Measurements from ENCODE around the gene SERPINB1. TPM values are rescaled to one million over a fixed set of nuclear protein-coding genes. Genes with fewer than 3 reads are reported as not detected.

SERPINB1 gene
- total and polyA plus RNA-seq, 9 of the 15 experiments (the other 6 are each of a cell fraction or from before 2014, with no cell fraction given): 33.9 to 108 (median 63.8) TPM

DNA sequence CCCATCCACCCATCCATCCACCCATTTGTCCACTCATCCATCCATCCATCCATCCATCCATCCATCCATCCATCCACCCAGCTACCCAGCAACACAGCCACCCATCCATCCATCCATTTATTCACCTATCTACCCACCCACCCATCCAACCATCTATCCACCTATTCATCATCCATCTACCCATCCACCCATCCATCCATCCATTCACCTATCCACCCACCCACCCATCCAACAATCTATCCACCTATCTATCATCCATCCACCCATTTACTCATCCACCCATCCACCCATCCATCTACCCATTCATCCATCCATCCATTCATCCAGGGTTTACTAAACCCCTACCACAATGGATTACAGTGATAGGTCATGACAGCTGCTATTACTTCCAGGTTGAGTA, 7.4 kb downstream of the SERPINB1 start (continued):
- TF ChIP-seq, protein P1, sequence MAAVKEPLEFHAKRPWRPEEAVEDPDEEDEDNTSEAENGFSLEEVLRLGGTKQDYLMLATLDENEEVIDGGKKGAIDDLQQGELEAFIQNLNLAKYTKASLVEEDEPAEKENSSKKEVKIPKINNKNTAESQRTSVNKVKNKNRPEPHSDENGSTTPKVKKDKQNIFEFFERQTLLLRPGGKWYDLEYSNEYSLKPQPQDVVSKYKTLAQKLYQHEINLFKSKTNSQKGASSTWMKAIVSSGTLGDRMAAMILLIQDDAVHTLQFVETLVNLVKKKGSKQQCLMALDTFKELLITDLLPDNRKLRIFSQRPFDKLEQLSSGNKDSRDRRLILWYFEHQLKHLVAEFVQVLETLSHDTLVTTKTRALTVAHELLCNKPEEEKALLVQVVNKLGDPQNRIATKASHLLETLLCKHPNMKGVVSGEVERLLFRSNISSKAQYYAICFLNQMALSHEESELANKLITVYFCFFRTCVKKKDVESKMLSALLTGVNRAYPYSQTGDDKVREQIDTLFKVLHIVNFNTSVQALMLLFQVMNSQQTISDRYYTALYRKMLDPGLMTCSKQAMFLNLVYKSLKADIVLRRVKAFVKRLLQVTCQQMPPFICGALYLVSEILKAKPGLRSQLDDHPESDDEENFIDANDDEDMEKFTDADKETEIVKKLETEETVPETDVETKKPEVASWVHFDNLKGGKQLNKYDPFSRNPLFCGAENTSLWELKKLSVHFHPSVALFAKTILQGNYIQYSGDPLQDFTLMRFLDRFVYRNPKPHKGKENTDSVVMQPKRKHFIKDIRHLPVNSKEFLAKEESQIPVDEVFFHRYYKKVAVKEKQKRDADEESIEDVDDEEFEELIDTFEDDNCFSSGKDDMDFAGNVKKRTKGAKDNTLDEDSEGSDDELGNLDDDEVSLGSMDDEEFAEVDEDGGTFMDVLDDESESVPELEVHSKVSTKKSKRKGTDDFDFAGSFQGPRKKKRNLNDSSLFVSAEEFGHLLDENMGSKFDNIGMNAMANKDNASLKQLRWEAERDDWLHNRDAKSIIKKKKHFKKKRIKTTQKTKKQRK (IDR thresholded peaks at IDR 0.05; ENCODE audit: borderline replicate concordance, low read depth, low read length): no peak
- TF ChIP-seq, protein P2, sequence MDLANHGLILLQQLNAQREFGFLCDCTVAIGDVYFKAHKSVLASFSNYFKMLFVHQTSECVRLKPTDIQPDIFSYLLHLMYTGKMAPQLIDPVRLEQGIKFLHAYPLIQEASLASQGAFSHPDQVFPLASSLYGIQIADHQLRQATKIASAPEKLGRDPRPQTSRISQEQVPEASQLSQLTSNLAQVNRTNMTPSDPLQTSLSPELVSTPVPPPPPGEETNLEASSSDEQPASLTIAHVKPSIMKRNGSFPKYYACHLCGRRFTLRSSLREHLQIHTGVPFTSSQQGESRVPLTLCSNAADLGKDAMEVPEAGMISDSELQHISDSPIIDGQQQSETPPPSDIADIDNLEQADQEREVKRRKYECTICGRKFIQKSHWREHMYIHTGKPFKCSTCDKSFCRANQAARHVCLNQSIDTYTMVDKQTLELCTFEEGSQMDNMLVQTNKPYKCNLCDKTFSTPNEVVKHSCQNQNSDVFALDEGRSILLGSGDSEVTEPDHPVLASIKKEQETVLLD (IDR thresholded peaks at IDR 0.05): no peak
- TF ChIP-seq LEF1 (IDR thresholded peaks at IDR 0.05) (no peak), OTX1 (CRISPR knock-in tag; IDR thresholded peaks at IDR 0.05) (peak; percentile 71; the same call in 1 of the 2 replicates), DIDO1 (tag; IDR thresholded peaks at IDR 0.05; ENCODE audit: low read depth) (no peak), CBX5 (IDR thresholded peaks at IDR 0.05; ENCODE audit: borderline replicate concordance, low read depth) (no peak)
- TF ChIP-seq, protein P3, sequence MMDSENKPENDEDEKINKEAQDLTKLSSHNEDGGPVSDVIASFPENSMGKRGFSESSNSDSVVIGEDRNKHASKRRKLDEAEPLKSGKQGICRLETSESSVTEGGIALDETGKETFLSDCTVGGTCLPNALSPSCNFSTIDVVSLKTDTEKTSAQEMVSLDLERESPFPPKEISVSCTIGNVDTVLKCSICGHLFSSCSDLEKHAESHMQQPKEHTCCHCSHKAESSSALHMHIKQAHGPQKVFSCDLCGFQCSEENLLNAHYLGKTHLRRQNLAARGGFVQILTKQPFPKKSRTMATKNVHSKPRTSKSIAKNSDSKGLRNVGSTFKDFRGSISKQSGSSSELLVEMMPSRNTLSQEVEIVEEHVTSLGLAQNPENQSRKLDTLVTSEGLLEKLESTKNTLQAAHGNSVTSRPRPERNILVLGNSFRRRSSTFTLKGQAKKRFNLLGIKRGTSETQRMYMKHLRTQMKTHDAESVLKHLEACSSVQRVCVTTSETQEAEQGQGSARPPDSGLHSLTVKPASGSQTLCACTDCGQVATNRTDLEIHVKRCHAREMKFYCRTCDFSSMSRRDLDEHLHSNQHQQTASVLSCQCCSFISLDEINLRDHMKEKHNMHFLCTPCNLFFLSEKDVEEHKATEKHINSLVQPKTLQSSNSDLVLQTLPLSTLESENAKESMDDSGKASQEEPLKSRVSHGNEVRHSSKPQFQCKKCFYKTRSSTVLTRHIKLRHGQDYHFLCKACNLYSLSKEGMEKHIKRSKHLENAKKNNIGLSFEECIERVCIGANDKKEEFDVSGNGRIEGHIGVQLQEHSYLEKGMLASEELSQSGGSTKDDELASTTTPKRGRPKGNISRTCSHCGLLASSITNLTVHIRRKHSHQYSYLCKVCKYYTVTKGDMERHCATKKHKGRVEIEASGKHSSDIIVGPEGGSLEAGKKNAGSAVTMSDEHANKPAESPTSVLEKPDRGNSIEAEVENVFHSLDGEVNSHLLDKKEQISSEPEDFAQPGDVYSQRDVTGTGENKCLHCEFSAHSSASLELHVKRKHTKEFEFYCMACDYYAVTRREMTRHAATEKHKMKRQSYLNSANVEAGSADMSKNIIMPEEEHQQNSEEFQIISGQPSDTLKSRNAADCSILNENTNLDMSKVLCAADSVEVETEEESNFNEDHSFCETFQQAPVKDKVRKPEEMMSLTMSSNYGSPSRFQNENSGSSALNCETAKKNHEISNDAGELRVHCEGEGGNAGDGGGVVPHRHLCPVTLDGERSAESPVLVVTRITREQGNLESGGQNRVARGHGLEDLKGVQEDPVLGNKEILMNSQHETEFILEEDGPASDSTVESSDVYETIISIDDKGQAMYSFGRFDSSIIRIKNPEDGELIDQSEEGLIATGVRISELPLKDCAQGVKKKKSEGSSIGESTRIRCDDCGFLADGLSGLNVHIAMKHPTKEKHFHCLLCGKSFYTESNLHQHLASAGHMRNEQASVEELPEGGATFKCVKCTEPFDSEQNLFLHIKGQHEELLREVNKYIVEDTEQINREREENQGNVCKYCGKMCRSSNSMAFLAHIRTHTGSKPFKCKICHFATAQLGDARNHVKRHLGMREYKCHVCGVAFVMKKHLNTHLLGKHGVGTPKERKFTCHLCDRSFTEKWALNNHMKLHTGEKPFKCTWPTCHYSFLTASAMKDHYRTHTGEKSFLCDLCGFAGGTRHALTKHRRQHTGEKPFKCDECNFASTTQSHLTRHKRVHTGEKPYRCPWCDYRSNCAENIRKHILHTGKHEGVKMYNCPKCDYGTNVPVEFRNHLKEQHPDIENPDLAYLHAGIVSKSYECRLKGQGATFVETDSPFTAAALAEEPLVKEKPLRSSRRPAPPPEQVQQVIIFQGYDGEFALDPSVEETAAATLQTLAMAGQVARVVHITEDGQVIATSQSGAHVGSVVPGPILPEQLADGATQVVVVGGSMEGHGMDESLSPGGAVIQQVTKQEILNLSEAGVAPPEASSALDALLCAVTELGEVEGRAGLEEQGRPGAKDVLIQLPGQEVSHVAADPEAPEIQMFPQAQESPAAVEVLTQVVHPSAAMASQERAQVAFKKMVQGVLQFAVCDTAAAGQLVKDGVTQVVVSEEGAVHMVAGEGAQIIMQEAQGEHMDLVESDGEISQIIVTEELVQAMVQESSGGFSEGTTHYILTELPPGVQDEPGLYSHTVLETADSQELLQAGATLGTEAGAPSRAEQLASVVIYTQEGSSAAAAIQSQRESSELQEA (IDR thresholded peaks at IDR 0.05; ENCODE audit: low read depth): peak; percentile 18; the same call in 1 of the 2 replicates
- TF ChIP-seq, protein P4, sequence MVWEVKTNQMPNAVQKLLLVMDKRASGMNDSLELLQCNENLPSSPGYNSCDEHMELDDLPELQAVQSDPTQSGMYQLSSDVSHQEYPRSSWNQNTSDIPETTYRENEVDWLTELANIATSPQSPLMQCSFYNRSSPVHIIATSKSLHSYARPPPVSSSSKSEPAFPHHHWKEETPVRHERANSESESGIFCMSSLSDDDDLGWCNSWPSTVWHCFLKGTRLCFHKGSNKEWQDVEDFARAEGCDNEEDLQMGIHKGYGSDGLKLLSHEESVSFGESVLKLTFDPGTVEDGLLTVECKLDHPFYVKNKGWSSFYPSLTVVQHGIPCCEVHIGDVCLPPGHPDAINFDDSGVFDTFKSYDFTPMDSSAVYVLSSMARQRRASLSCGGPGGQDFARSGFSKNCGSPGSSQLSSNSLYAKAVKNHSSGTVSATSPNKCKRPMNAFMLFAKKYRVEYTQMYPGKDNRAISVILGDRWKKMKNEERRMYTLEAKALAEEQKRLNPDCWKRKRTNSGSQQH (CRISPR knock-in tag; IDR thresholded peaks at IDR 0.05): peak; percentile 60; the same call in 1 of the 2 replicates
- TF ChIP-seq, protein P5, sequence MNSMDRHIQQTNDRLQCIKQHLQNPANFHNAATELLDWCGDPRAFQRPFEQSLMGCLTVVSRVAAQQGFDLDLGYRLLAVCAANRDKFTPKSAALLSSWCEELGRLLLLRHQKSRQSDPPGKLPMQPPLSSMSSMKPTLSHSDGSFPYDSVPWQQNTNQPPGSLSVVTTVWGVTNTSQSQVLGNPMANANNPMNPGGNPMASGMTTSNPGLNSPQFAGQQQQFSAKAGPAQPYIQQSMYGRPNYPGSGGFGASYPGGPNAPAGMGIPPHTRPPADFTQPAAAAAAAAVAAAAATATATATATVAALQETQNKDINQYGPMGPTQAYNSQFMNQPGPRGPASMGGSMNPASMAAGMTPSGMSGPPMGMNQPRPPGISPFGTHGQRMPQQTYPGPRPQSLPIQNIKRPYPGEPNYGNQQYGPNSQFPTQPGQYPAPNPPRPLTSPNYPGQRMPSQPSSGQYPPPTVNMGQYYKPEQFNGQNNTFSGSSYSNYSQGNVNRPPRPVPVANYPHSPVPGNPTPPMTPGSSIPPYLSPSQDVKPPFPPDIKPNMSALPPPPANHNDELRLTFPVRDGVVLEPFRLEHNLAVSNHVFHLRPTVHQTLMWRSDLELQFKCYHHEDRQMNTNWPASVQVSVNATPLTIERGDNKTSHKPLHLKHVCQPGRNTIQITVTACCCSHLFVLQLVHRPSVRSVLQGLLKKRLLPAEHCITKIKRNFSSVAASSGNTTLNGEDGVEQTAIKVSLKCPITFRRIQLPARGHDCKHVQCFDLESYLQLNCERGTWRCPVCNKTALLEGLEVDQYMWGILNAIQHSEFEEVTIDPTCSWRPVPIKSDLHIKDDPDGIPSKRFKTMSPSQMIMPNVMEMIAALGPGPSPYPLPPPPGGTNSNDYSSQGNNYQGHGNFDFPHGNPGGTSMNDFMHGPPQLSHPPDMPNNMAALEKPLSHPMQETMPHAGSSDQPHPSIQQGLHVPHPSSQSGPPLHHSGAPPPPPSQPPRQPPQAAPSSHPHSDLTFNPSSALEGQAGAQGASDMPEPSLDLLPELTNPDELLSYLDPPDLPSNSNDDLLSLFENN (IDR thresholded peaks at IDR 0.05; ENCODE audit: low read depth in 2 of 2, low read length in 2 of 2): no peak
